Keratinocyte (primary cell): ENCODE data around the gene ATG4A. TPM values are rescaled to one million over a fixed set of nuclear protein-coding genes. Genes with fewer than 3 reads are reported as not detected.
A peak's percentile ranks its signal among the peaks of the same experiment; 100 is the strongest.

Source experiments
- DNase-seq: peaks from one replicate; pipeline ENCODE4 v3.0.0-alpha.2; 2011; ENCODE audit warnings: low read depth, missing footprints, low spot score
- FAIRE-seq: peaks from 2 replicates; lab custom pipeline; 2011; peaks lifted over from hg19 to GRCh38; lab: Jason Lieb, UNC
- H2AFZ ChIP-seq: 2 replicates; pipeline ENCODE4 v1.6.0; 2012; ENCODE audit warnings: low read length, control low read depth, inconsistent platforms; ENCODE audit not compliant: control insufficient read depth
- H3K27ac ChIP-seq: 2 replicates; pipeline ENCODE4 v1.5.1; 2011; ENCODE audit warnings: low read length; ENCODE audit not compliant: control insufficient read depth, insufficient read depth
- H3K27me3 ChIP-seq: 3 replicates; pipeline ENCODE4 v1.6.0; 2011; ENCODE audit warnings: low read length; ENCODE audit not compliant: control insufficient read depth, insufficient read depth; ENCODE audit errors: extremely low read depth
- H3K36me3 ChIP-seq, 2 experiments: 2 replicates in 1 of 2; 3 replicates in 1 of 2; pipeline ENCODE4 v1.5.1; 2011; ENCODE audit warnings: low read length in 2 of 2, mild to moderate bottlenecking in 1 of 2; ENCODE audit not compliant: control insufficient read depth in 2 of 2, insufficient read depth in 2 of 2; ENCODE audit errors: extremely low read depth in 1 of 2
- H3K4me1 ChIP-seq: 3 replicates; pipeline ENCODE4 v1.5.1; 2011; ENCODE audit warnings: low read length; ENCODE audit not compliant: control insufficient read depth, insufficient read depth; ENCODE audit errors: extremely low read depth
- H3K4me2 ChIP-seq: 3 replicates; pipeline ENCODE4 v1.6.0; 2011; ENCODE audit warnings: low read depth, low read length; ENCODE audit not compliant: control insufficient read depth, insufficient read depth; ENCODE audit errors: extremely low read depth
- H3K4me3 ChIP-seq, 3 experiments: fragments of 200-600 bp in 1 of 3; sonication (generic) in 1 of 3; 2 replicates in 2 of 3; 3 replicates in 1 of 3; pipeline ENCODE4 v1.5.1; 2011 to 2016; ENCODE audit warnings: low read length in 3 of 3, mild to moderate bottlenecking in 3 of 3, control low read depth in 2 of 3, inconsistent platforms in 1 of 3, low read depth in 1 of 3, mixed read lengths in 1 of 3, mixed run types in 1 of 3, moderate library complexity in 1 of 3; ENCODE audit not compliant: control insufficient read depth in 2 of 3, insufficient read depth in 2 of 3; ENCODE audit errors: extremely low read depth in 1 of 3
- H3K79me2 ChIP-seq: 2 replicates; pipeline ENCODE4 v1.6.0; 2012; ENCODE audit warnings: low read length; ENCODE audit not compliant: control insufficient read depth, insufficient read depth
- H3K9ac ChIP-seq: 3 replicates; pipeline ENCODE4 v1.6.0; 2011; ENCODE audit warnings: low read length; ENCODE audit not compliant: control insufficient read depth, insufficient read depth; ENCODE audit errors: extremely low read depth
- H3K9me1 ChIP-seq: 3 replicates; pipeline ENCODE4 v1.6.0; 2011; ENCODE audit warnings: low read length; ENCODE audit not compliant: control insufficient read depth, insufficient read depth; ENCODE audit errors: extremely low read depth
- H3K9me3 ChIP-seq: 2 replicates; pipeline ENCODE4 v1.5.1; 2012; ENCODE audit warnings: low read depth, low read length; ENCODE audit not compliant: control insufficient read depth
- H4K20me1 ChIP-seq: 3 replicates; pipeline ENCODE4 v1.6.0; 2011; ENCODE audit warnings: low read length; ENCODE audit not compliant: control insufficient read depth, insufficient read depth; ENCODE audit errors: extremely low read depth
- CTCF ChIP-seq, 3 experiments: IDR thresholded peaks in 1 of 3; conservative IDR thresholded peaks in 1 of 3; optimal IDR thresholded peaks in 1 of 3; 2 replicates in 2 of 3; 3 replicates in 1 of 3; pipeline versions ENCODE3 to v1.5.1; 2011; ENCODE audit warnings: low read length in 3 of 3, mild to moderate bottlenecking in 3 of 3, moderate library complexity in 2 of 3, control low read depth in 1 of 3, inconsistent platforms in 1 of 3; ENCODE audit not compliant: insufficient read depth in 2 of 3; ENCODE audit errors: extremely low read depth in 1 of 3
- EZH2 ChIP-seq: IDR thresholded peaks from one replicate; pipeline ENCODE4 v1.6.1; 2012; ENCODE audit warnings: inconsistent platforms, mild to moderate bottlenecking, low read length, moderate library complexity
- dilution Hi-C: fragments of 300-500 bp; cut with MboI; formaldehyde crosslinking; loops from one replicate; pipeline ENCODE4 v1.7.0; 2020; ENCODE audit warnings: low sequenced_read_pairs; ENCODE audit not compliant: extremely low pct_ligation_motif_present
- polyA plus RNA-seq, 5 experiments: library from polyadenylated mRNA; depleted of rRNA in 3 of 5; stranded (reverse) in 3 of 5; stranded (forward) in 1 of 5; unstranded in 1 of 5; fragments of >200 nt; gene quantifications; 1 replicate in 1 of 5; 2 replicates in 3 of 5; 3 replicates in 1 of 5; pipeline versions ENCODE4 v1.2.1 to v1.2.3, GENCODE V29; 2011 to 2012; ENCODE audit warnings: missing spikeins in 2 of 5, low read depth in 1 of 5, low replicate concordance in 1 of 5

Gene ATG4A
- polyA plus RNA-seq, 1 donor (not counting 4 experiments of a cell fraction or from before 2014, with no cell fraction given), result 19.3 TPM

DNA sequence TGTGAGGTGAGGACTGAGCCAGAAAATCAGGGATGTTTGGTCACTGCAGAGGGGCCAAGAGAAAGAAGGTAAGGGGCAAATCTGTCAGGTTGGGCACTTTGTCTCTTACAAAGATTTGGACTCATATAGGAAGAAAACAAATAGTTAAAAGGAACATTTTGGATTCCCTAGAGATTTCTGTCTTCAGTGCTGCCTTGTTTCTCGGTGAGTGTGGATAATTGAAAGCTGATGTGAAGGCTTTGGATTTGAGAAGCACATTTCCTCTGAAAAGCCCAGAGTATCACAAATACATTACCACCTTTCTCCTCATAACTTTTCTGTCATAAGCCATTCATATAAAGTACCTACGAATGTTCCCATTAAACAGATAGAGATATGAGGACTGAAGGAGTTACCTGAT, 107.5 kb downstream of the ATG4A start:
- no peak for FAIRE-seq
- Histone ChIP-seq H3K27ac (no peak overlapping the region), H3K4me1 (no peaks in the 10 kb centered on the region), H3K27me3 (peaks cover 2% of the 10 kb centered on the region), H3K4me3 (no peak overlapping the region), H3K4me2 (no peak overlapping the region), H3K9me3 (no peaks in the 10 kb centered on the region), H3K36me3 (no peaks in the 10 kb centered on the region), H3K79me2 (no peaks in the 10 kb centered on the region), H2AFZ (no peak overlapping the region), H3K9me1 (no peaks in the 10 kb centered on the region), H4K20me1 (no peaks in the 10 kb centered on the region), H3K9ac (no peak overlapping the region)
- no peak for DNase-seq
- dilution Hi-C loops, result no loop called here
- TF ChIP-seq EZH2 (no peak), CTCF (optimal IDR thresholded peaks at IDR 0.05 in 1 of 3, IDR thresholded peaks at IDR 0.05 in 1 of 3, conservative IDR thresholded peaks at IDR 0.05 in 1 of 3; ENCODE audit: extremely low read depth in 1 of 3, insufficient read depth in 2 of 3, low read length in 3 of 3) (no peak)

DNA sequence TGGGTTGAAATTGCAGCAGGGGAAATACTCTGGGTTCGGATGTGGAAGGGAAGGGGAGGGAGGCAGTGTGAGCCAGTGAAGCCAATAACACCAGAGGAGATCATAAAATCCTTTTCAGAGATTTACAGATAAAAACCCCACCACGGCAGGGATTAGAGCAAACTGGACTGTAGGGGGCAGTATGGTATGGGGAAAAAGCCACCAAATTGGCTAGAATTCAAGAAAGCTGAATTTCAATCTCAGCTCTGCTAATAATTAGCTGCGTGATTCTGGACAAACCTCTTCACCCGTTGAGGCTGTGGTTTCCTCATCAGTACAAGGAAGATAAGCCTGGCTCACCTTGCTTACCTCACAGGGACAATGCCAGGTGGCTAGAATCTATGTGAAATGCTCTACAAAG, 108.1 kb downstream of the ATG4A start:
- Histone ChIP-seq H3K9ac (no peak overlapping the region), H3K36me3 (no peaks in the 10 kb centered on the region), H3K9me3 (no peaks in the 10 kb centered on the region), H2AFZ (no peak overlapping the region), H3K9me1 (no peaks in the 10 kb centered on the region), H3K4me2 (no peak overlapping the region), H3K27ac (no peak overlapping the region), H3K27me3 (peaks cover 2% of the 10 kb centered on the region), H4K20me1 (no peaks in the 10 kb centered on the region), H3K4me1 (no peaks in the 10 kb centered on the region), H3K4me3 (no peak overlapping the region), H3K79me2 (no peaks in the 10 kb centered on the region)
- DNase-seq (no peak), FAIRE-seq (peak; percentile 80)
- TF ChIP-seq EZH2, result no peak
- TF ChIP-seq CTCF (optimal IDR thresholded peaks at IDR 0.05 in 1 of 3, IDR thresholded peaks at IDR 0.05 in 1 of 3, conservative IDR thresholded peaks at IDR 0.05 in 1 of 3; ENCODE audit: extremely low read depth in 1 of 3, insufficient read depth in 2 of 3, low read length in 3 of 3), result peak; percentile 52 to 79 (median 54)
- dilution Hi-C loops, result no loop called here
